Measurements from ENCODE around the gene KCNE1. TPM values are rescaled to one million over a fixed set of nuclear protein-coding genes. Genes with fewer than 3 reads are reported as not detected.

KCNE1 gene
- total RNA-seq, 4 donors from 2014 or later = 0.34 to 1.7 (median 0.58) TPM

GRCh38 chr21:34531399-34531798 is 19.4 kb upstream of the KCNE1 start:
- Histone ChIP-seq H3K4me1 (peaks cover 31% of the 10 kb centered on the region), H3K9me3 (no peaks in the 10 kb centered on the region), H3K27me3 (no peaks in the 10 kb centered on the region), H3K27ac (no peak overlapping the region), H3K36me3 (no peaks in the 10 kb centered on the region), H3K4me3 (no peak overlapping the region)
- TF ChIP-seq POLR2AphosphoS5 (IDR thresholded peaks at IDR 0.05) (no peak), CTCF (IDR thresholded peaks at IDR 0.05) (no peak)
- WGBS = 94% methylated on average over 6 of the region's 6 CpGs
- no peak for DNase-seq (ENCODE audit: low spot score in 2 of 2)

GRCh38 chr21:34530261-34530660 is 18.3 kb upstream of the KCNE1 start:
- Histone ChIP-seq H3K4me3 (no peak overlapping the region), H3K27me3 (no peaks in the 10 kb centered on the region), H3K4me1 (peaks cover 29% of the 10 kb centered on the region), H3K9me3 (no peaks in the 10 kb centered on the region), H3K36me3 (no peaks in the 10 kb centered on the region), H3K27ac (no peak overlapping the region)
- no peak for DNase-seq (ENCODE audit: low spot score in 2 of 2)
- no peak for TF ChIP-seq EP300 (IDR thresholded peaks at IDR 0.05)
- TF ChIP-seq POLR2A (IDR thresholded peaks at IDR 0.05) = no peak
- no peak for TF ChIP-seq POLR2AphosphoS5 (IDR thresholded peaks at IDR 0.05)
- no peak for TF ChIP-seq CTCF (IDR thresholded peaks at IDR 0.05)

GRCh38 chr21:34528131-34528561 is 16.1 kb upstream of the KCNE1 start:
- H3K9me3 ChIP-seq = no peaks in the 10 kb centered on the region
- DNase-seq (ENCODE audit: low spot score in 2 of 2) = peak in 1 of 2 donors; percentile 38
- no peak overlapping the region for H3K4me3 ChIP-seq
- H3K27ac ChIP-seq = no peak overlapping the region
- H3K4me1 ChIP-seq = peaks cover 44% of the 10 kb centered on the region
- WGBS = 46% methylated on average over 3 of the region's 3 CpGs
- no peak for TF ChIP-seq EP300 (IDR thresholded peaks at IDR 0.05)
- no peak for TF ChIP-seq POLR2AphosphoS5 (IDR thresholded peaks at IDR 0.05)
- TF ChIP-seq CTCF (IDR thresholded peaks at IDR 0.05) = no peak
- TF ChIP-seq POLR2A (IDR thresholded peaks at IDR 0.05) = no peak
- H3K36me3 ChIP-seq = no peaks in the 10 kb centered on the region
- no peaks in the 10 kb centered on the region for H3K27me3 ChIP-seq

- no peaks in the 10 kb centered on the region for H3K36me3 ChIP-seq
- TF ChIP-seq EP300 (IDR thresholded peaks at IDR 0.05) (peak; percentile 49), POLR2A (IDR thresholded peaks at IDR 0.05) (no peak), POLR2AphosphoS5 (IDR thresholded peaks at IDR 0.05) (peak; percentile 23 to 97 (median 83))
- peak; percentile 78 to 89 for DNase-seq (ENCODE audit: low spot score in 2 of 2)
- H3K27me3 ChIP-seq = no peaks in the 10 kb centered on the region
- H3K4me3 ChIP-seq = peak overlapping the region; percentile 40
- no peaks in the 10 kb centered on the region for H3K9me3 ChIP-seq
- H3K27ac ChIP-seq = peak overlapping the region; percentile 81
- peaks cover 54% of the 10 kb centered on the region for H3K4me1 ChIP-seq
- WGBS = 4% methylated on average over 10 of the region's 10 CpGs
These were observed 14.7 kb upstream of the KCNE1 start for GRCh38 chr21:34526618-34527290.

- Histone ChIP-seq H3K9me3 (no peaks in the 10 kb centered on the region), H3K4me1 (peaks cover 56% of the 10 kb centered on the region), H3K27me3 (no peaks in the 10 kb centered on the region), H3K36me3 (peaks cover 2% of the 10 kb centered on the region), H3K4me3 (peak overlapping the region; percentile 40), H3K27ac (peak overlapping the region; percentile 81)
- TF ChIP-seq POLR2A (IDR thresholded peaks at IDR 0.05) = no peak
- DNase-seq (ENCODE audit: low spot score in 2 of 2) = no peak
- 13% methylated on average over 5 of the region's 5 CpGs for WGBS
These were observed 14.2 kb upstream of the KCNE1 start for GRCh38 chr21:34526241-34526617.

GRCh38 chr21:34524646-34525601 is 12.9 kb upstream of the KCNE1 start:
- peak overlapping the region; percentile 40 for H3K4me3 ChIP-seq
- WGBS = 59% methylated on average over 31 of the region's 31 CpGs
- no peaks in the 10 kb centered on the region for H3K27me3 ChIP-seq
- DNase-seq (ENCODE audit: low spot score in 2 of 2) = no peak
- H3K36me3 ChIP-seq = peaks cover 6% of the 10 kb centered on the region
- TF ChIP-seq POLR2AphosphoS5 (IDR thresholded peaks at IDR 0.05) (no peak), POLR2A (IDR thresholded peaks at IDR 0.05) (no peak), CTCF (IDR thresholded peaks at IDR 0.05) (no peak), EP300 (IDR thresholded peaks at IDR 0.05) (no peak)
- peaks cover 58% of the 10 kb centered on the region for H3K4me1 ChIP-seq
- peak overlapping the region; percentile 81 for H3K27ac ChIP-seq
- no peaks in the 10 kb centered on the region for H3K9me3 ChIP-seq
